H1 (cell line): ENCODE measurements around the gene YBX1. TPM values are rescaled to one million over a fixed set of nuclear protein-coding genes. Genes with fewer than 3 reads are reported as not detected.

Experiments
- BRCA1 ChIP-seq: IDR thresholded peaks from 2 replicates; pipeline ENCODE4 v1.6.1; 2012; ENCODE audit warnings: low read depth, low read length, improper control_type of control experiment
- CTBP2 ChIP-seq: IDR thresholded peaks from 2 replicates; pipeline ENCODE4 v1.7.0; 2011; ENCODE audit warnings: borderline replicate concordance, mild to moderate bottlenecking, moderate library complexity, mixed read lengths, low read length; ENCODE audit not compliant: insufficient read depth, insufficient read length
- FOSL1 ChIP-seq: IDR thresholded peaks from 2 replicates; pipeline ENCODE4 v1.6.1; 2011; ENCODE audit warnings: mild to moderate bottlenecking, low read depth, low read length, moderate library complexity; ENCODE audit not compliant: insufficient read depth
- GTF2F1 ChIP-seq: IDR thresholded peaks from 2 replicates; pipeline ENCODE4 v1.6.1; 2012; ENCODE audit warnings: low read depth, low read length, improper control_type of control experiment, borderline replicate concordance
- KDM1A ChIP-seq: fragments of 200-600, 300-600 bp; sonication (generic); IDR thresholded peaks from 2 replicates; pipeline ENCODE4 v1.7.1; 2016; ENCODE audit warnings: mild to moderate bottlenecking, low read length, borderline replicate concordance
- POLR2AphosphoS5 ChIP-seq: IDR thresholded peaks from 2 replicates; pipeline ENCODE4 v1.6.1; 2011; ENCODE audit warnings: low read depth, low read length
- TEAD4 ChIP-seq: IDR thresholded peaks from 2 replicates; pipeline ENCODE4 v1.6.1; 2012; ENCODE audit warnings: low read depth, low read length, inconsistent platforms, mixed read lengths
- polyA plus RNA-seq, 7 experiments: library from polyadenylated mRNA; depleted of rRNA in 3 of 7; stranded (reverse) in 5 of 7; unstranded in 2 of 7; fragments of >200 nt in 5 of 7; fragments of 200-250 nt in 2 of 7; gene quantifications; 1 replicate in 5 of 7; 2 replicates in 1 of 7; 4 replicates in 1 of 7; pipeline versions ENCODE4 v1.2.1 to v1.2.3, GENCODE V29; 2011 to 2013; ENCODE audit warnings: missing spikeins in 2 of 7, mixed read lengths in 2 of 7
- total RNA-seq: library from RNA; stranded (reverse); fragmentation: NEBNext Ultra II Directional; extraction: Animal tissue kit (Norgen Biotek cat#: 25700); gene quantifications from 2 replicates; pipeline ENCODE4 v1.2.1, GENCODE V29; 2021
- TF ChIP-seq, protein P1 (sequence below), 3 experiments: IDR thresholded peaks; 1 replicate in 2 of 3; 2 replicates in 1 of 3; pipeline versions ENCODE4 v1.5.1 to v1.6.1; 2011; ENCODE audit warnings: low read length in 3 of 3, mild to moderate bottlenecking in 3 of 3, inconsistent platforms in 2 of 3, low read depth in 1 of 3, moderate library complexity in 1 of 3; ENCODE audit not compliant: insufficient read depth in 1 of 3; ENCODE audit errors: control extremely low read depth in 1 of 3

Gene YBX1
- total and polyA plus RNA-seq, 2 of the 8 experiments (the other 6 are each of a cell fraction or from before 2014, with no cell fraction given): 438 to 1,219 TPM

DNA sequence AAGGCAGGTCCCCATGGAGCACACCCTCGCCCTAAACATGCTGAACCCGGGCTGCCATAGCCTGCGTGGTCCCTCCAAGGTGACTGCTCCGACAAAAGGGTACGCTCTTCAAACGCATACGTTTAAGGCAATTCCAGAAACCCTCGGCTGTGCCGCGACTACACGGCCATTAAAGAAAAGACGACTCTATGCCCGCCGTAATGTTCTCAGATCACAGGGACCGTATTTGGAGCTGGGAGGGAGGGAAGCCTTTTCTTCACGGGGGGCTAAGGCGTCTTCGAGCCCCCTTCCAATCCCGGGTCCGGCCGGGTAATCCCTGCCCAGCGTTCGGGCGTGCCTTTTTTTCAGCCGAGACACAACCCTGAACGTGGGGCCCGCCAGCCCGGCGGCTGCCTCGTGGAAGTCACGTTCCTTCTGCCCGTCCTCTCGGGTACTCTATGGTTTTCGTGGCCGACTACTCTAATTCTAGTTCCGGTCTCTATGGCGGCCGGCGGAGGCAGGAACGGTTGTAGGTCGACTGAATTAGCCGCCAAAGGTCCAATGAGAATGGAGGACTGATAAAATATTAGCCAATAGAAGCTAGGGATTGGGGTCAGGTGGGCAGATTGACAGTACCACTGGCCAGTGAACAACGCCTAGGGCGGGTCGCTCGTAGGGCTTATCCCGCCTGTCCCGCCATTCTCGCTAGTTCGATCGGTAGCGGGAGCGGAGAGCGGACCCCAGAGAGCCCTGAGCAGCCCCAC, at the start of gene YBX1 (continued):
- TF ChIP-seq, protein P1, sequence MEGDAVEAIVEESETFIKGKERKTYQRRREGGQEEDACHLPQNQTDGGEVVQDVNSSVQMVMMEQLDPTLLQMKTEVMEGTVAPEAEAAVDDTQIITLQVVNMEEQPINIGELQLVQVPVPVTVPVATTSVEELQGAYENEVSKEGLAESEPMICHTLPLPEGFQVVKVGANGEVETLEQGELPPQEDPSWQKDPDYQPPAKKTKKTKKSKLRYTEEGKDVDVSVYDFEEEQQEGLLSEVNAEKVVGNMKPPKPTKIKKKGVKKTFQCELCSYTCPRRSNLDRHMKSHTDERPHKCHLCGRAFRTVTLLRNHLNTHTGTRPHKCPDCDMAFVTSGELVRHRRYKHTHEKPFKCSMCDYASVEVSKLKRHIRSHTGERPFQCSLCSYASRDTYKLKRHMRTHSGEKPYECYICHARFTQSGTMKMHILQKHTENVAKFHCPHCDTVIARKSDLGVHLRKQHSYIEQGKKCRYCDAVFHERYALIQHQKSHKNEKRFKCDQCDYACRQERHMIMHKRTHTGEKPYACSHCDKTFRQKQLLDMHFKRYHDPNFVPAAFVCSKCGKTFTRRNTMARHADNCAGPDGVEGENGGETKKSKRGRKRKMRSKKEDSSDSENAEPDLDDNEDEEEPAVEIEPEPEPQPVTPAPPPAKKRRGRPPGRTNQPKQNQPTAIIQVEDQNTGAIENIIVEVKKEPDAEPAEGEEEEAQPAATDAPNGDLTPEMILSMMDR (IDR thresholded peaks at IDR 0.05; ENCODE audit: control extremely low read depth in 1 of 3, insufficient read depth in 1 of 3, low read depth in 1 of 3, low read length in 3 of 3): no peak
- TF ChIP-seq BRCA1: no peak
- TF ChIP-seq TEAD4: no peak
- TF ChIP-seq CTBP2: no peak
- TF ChIP-seq FOSL1: no peak
- peak; percentile 51; the same call in 1 of the 2 replicates for TF ChIP-seq POLR2AphosphoS5
- no peak for TF ChIP-seq KDM1A
- TF ChIP-seq GTF2F1: no peak
